ENCODE results near the gene MORN4.

The MORN4 gene

DNA sequence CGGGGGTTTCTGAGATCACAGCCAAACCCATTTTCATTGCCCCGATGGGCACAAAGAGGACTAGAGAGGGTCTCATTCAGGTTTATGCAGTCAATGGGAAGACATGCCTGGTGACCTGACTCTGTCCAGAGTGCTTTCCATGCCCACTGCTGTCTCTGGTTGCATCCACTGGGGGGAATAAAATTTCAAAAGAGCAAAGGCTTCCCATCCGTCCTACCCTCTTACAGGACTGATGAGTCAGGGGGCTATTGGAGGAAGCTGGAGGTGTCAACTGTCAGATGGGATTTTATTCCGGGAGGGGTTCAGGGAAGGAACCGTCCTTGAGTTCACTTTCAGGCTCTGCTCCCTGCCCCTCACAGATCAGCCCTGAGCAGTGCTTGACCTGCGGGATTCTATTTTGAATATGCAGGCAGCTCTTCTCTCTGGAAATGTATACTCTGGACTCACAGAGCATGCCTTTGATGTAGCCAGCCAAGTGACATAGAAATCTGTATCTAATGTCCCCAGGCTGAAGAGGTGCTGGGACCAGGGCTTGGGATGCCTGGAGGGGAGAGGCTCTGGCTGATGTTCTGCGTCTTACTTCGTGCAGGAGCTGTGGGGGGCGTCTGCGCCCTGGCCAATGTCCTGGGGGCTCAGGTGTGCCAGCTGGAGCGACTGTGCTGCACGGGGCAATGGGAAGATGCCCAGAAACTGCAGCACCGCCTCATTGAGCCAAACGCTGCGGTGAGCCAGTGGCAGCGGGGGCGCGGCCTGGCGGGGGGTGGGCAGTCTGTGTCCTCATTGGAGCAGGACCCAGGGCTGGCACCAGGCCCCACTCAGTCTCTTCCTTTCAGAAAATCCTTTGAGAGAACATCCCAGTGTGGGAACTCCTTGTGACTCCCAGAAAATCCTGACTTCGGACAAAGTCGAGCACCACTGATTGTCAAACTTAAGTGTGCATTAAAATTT lies 31.8 kb downstream of the MORN4 start:
- Histone ChIP-seq H3K4me1 (ENCODE audit: control insufficient read depth, insufficient read depth, low read length) (no peaks in the 10 kb centered on the region), H3K4me3 (ENCODE audit: low read depth, low read length) (no peak overlapping the region), H3K36me3 (ENCODE audit: control insufficient read depth in 2 of 2, insufficient read depth in 1 of 2, low read length in 2 of 2) (no peaks in the 10 kb centered on the region), H3K27ac (ENCODE audit: extremely low read depth, low read depth, low read length) (no peak overlapping the region), H3K9me3 (ENCODE audit: control insufficient read depth, insufficient read depth, low read depth, low read length) (no peaks in the 10 kb centered on the region)
- CTCF ChIA-PET, result interaction anchor here (2.1 kb wide), 1 partner anchor 10 kb away, joined by 6 read pairs; no protein-coding TSS in a partner anchor
- no peak for TF ChIP-seq ZNF202 (tag by site-specific recombination; IDR thresholded peaks at IDR 0.05; ENCODE audit: borderline replicate concordance)
- TF ChIP-seq KLF17 (tag by site-specific recombination; IDR thresholded peaks at IDR 0.05), result no peak
- TF ChIP-seq ZIC2 (tag by site-specific recombination; IDR thresholded peaks at IDR 0.05), result no peak
- no peak for TF ChIP-seq ZNF274 (IDR thresholded peaks at IDR 0.05; ENCODE audit: low read length)
- TF ChIP-seq ZNF274 (tag by site-specific recombination; IDR thresholded peaks at IDR 0.05; ENCODE audit: borderline replicate concordance), result no peak
- TF ChIP-seq HOXD13 (CRISPR knock-in tag; IDR thresholded peaks at IDR 0.05; ENCODE audit: borderline replicate concordance), result no peak
- TF ChIP-seq, protein P1, sequence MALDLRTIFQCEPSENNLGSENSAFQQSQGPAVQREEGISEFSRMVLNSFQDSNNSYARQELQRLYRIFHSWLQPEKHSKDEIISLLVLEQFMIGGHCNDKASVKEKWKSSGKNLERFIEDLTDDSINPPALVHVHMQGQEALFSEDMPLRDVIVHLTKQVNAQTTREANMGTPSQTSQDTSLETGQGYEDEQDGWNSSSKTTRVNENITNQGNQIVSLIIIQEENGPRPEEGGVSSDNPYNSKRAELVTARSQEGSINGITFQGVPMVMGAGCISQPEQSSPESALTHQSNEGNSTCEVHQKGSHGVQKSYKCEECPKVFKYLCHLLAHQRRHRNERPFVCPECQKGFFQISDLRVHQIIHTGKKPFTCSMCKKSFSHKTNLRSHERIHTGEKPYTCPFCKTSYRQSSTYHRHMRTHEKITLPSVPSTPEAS (tag by site-specific recombination; IDR thresholded peaks at IDR 0.05), result no peak
- no peak for TF ChIP-seq SP7 (tag by site-specific recombination; IDR thresholded peaks at IDR 0.05)
- no peak for TF ChIP-seq ZNF658 (tag by site-specific recombination; IDR thresholded peaks at IDR 0.05)
- TF ChIP-seq ZNF624 (tag by site-specific recombination; IDR thresholded peaks at IDR 0.05), result no peak
- POLR2A ChIA-PET, result no interaction called here

DNA sequence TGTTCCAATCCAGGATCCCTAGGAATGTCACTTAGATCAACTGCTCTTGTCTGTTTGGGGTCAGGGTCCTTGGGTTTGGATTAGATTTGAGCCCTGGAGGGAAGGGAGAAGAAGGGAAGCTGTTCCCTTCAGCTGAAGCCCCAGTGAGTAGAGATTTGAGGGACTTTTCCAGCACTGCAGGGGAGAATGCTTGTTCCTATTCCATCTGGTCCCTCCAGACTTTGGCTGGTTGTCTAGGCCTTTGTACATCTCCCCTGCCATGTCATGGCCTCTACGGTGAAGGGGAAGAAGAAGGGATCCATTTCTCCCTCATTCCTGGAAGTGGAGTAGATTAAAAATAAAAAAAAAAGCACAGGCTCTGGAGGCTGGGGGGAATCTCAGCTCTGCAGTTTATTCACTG lies 32.7 kb downstream of the MORN4 start:
- no peak overlapping the region for H3K4me3 ChIP-seq (ENCODE audit: low read depth, low read length)
- no peaks in the 10 kb centered on the region for H3K4me1 ChIP-seq (ENCODE audit: control insufficient read depth, insufficient read depth, low read length)
- no peaks in the 10 kb centered on the region for H3K9me3 ChIP-seq (ENCODE audit: control insufficient read depth, insufficient read depth, low read depth, low read length)
- H3K27ac ChIP-seq (ENCODE audit: extremely low read depth, low read depth, low read length), result no peak overlapping the region
- TF ChIP-seq ZNF707 (tag by site-specific recombination; IDR thresholded peaks at IDR 0.05), result no peak
- peak; percentile 34; the same call in 1 of the 2 replicates for TF ChIP-seq ZBTB17 (tag by site-specific recombination; IDR thresholded peaks at IDR 0.05)
- ChIA-PET POLR2A (no interaction called here), CTCF (interaction anchor here (1.1 to 1.3 kb wide), 2 partner anchors 12 to 49 kb away, joined by 4 read pairs; no protein-coding TSS in a partner anchor)
- no peaks in the 10 kb centered on the region for H3K36me3 ChIP-seq (ENCODE audit: control insufficient read depth in 2 of 2, insufficient read depth in 1 of 2, low read length in 2 of 2)

GRCh38 chr10:97599272-97599619 lies 34.1 kb downstream of the MORN4 start:
- Histone ChIP-seq H3K4me1 (ENCODE audit: control insufficient read depth, insufficient read depth, low read length) (no peaks in the 10 kb centered on the region), H3K36me3 (ENCODE audit: control insufficient read depth in 2 of 2, insufficient read depth in 1 of 2, low read length in 2 of 2) (no peaks in the 10 kb centered on the region), H3K9me3 (ENCODE audit: control insufficient read depth, insufficient read depth, low read depth, low read length) (no peaks in the 10 kb centered on the region), H3K4me3 (ENCODE audit: low read depth, low read length) (no peak overlapping the region), H3K27ac (ENCODE audit: extremely low read depth, low read depth, low read length) (no peak overlapping the region)
- TF ChIP-seq SETDB1 (IDR thresholded peaks at IDR 0.05; ENCODE audit: insufficient read length, low read length), result no peak
- peak; percentile 67 for TF ChIP-seq ZIC2 (tag by site-specific recombination; IDR thresholded peaks at IDR 0.05)
- TF ChIP-seq ZBTB21 (tag by site-specific recombination; IDR thresholded peaks at IDR 0.05), result 0 out of 2 replicates have a peak, but pooled peaks have one; percentile 26
- peak; percentile 71 for TF ChIP-seq ATF2 (tag by site-specific recombination; IDR thresholded peaks at IDR 0.05; ENCODE audit: low read depth)
- POLR2A ChIA-PET, result interaction anchor here (0.9 kb wide), 1 partner anchor 15 kb away, joined by 3 read pairs; the partner anchor contains the start of gene HOGA1
- CTCF ChIA-PET, result no interaction called here
